Renal cortical epithelial cell (primary cell): ENCODE measurements around the gene EPB41L4B. TPM values are rescaled to one million over a fixed set of nuclear protein-coding genes. Genes with fewer than 3 reads are reported as not detected.
"Not testable (repeated sequence)": the region's sequence is repeated elsewhere in the genome, so short reads cannot be mapped to it uniquely, and the experiment has no call there.

Experiments
- DNase-seq: peaks from one replicate; pipeline ENCODE4 v3.0.0-alpha.2; 2011; ENCODE audit warnings: low read depth
- total RNA-seq: library from RNA; depleted of rRNA; stranded (reverse); fragments of >200 nt; gene quantifications from 2 replicates; pipeline ENCODE4 v1.2.3, GENCODE V29; 2014

Gene EPB41L4B
- total RNA-seq, 1 donor from 2014 or later, result 5.8 TPM

- no peak for DNase-seq
Observed at GRCh38 chr9:109163194-109163593, 157.7 kb downstream of the EPB41L4B start.

- no peak for DNase-seq
Observed at GRCh38 chr9:109162677-109163076, 158.2 kb downstream of the EPB41L4B start.

GRCh38 chr9:109161471-109161870 is 159.4 kb downstream of the EPB41L4B start:
- DNase-seq, result peak; percentile 6

- no peak for DNase-seq
Observed at GRCh38 chr9:109159583-109159982, 161.3 kb downstream of the EPB41L4B start.

- no peak for DNase-seq
Observed at GRCh38 chr9:109158651-109159050, 162.2 kb downstream of the EPB41L4B start.

GRCh38 chr9:109156708-109157107 is 164.2 kb downstream of the EPB41L4B start:
- DNase-seq, result no peak

GRCh38 chr9:109150925-109151545 is 169.8 kb downstream of the EPB41L4B start:
- DNase-seq, result no peak

GRCh38 chr9:109149722-109150121 is 171.1 kb downstream of the EPB41L4B start:
- no peak for DNase-seq

GRCh38 chr9:109149089-109149488 is 171.8 kb downstream of the EPB41L4B start:
- no peak for DNase-seq

GRCh38 chr9:109145051-109145450 is 175.8 kb downstream of the EPB41L4B start:
- no peak for DNase-seq

GRCh38 chr9:109143881-109144562 is 176.8 kb downstream of the EPB41L4B start:
- DNase-seq, result peak; percentile 15

- DNase-seq, result no peak
Observed at GRCh38 chr9:109141375-109141774, 179.5 kb downstream of the EPB41L4B start.

GRCh38 chr9:109139851-109140250 is 181.0 kb downstream of the EPB41L4B start:
- DNase-seq, result peak; percentile 5

GRCh38 chr9:109138421-109138820 is 182.4 kb downstream of the EPB41L4B start:
- DNase-seq, result no peak

GRCh38 chr9:109134167-109134578 is 186.7 kb downstream of the EPB41L4B start:
- no peak for DNase-seq

- DNase-seq, result no peak
Observed at GRCh38 chr9:109133533-109133932, 187.3 kb downstream of the EPB41L4B start.

- DNase-seq, result no peak
Observed at GRCh38 chr9:109132567-109133021, 188.3 kb downstream of the EPB41L4B start.

- no peak for DNase-seq
Observed at GRCh38 chr9:109129470-109130197, 191.2 kb downstream of the EPB41L4B start.

- DNase-seq, result not testable (repeated sequence)
Observed at GRCh38 chr9:109126671-109127070, 194.2 kb downstream of the EPB41L4B start.

GRCh38 chr9:109124121-109124520 is 196.7 kb downstream of the EPB41L4B start:
- no peak for DNase-seq

GRCh38 chr9:109122726-109123621 is 197.9 kb downstream of the EPB41L4B start:
- DNase-seq, result no peak
